GM18870 (cell line): ENCODE results near the gene FOXS1.
"Not testable (repeated sequence)": the region's sequence is repeated elsewhere in the genome, so short reads cannot be mapped to it uniquely, and the experiment has no call there.

Experiments used
- ATAC-seq: cut with Tn5 transposase; IDR thresholded peaks from one replicate; pipeline ENCODE4 v1.9.1; 2021; ENCODE audit warnings: moderate library complexity; ENCODE audit not compliant: unreplicated experiment

FOXS1 gene

DNA sequence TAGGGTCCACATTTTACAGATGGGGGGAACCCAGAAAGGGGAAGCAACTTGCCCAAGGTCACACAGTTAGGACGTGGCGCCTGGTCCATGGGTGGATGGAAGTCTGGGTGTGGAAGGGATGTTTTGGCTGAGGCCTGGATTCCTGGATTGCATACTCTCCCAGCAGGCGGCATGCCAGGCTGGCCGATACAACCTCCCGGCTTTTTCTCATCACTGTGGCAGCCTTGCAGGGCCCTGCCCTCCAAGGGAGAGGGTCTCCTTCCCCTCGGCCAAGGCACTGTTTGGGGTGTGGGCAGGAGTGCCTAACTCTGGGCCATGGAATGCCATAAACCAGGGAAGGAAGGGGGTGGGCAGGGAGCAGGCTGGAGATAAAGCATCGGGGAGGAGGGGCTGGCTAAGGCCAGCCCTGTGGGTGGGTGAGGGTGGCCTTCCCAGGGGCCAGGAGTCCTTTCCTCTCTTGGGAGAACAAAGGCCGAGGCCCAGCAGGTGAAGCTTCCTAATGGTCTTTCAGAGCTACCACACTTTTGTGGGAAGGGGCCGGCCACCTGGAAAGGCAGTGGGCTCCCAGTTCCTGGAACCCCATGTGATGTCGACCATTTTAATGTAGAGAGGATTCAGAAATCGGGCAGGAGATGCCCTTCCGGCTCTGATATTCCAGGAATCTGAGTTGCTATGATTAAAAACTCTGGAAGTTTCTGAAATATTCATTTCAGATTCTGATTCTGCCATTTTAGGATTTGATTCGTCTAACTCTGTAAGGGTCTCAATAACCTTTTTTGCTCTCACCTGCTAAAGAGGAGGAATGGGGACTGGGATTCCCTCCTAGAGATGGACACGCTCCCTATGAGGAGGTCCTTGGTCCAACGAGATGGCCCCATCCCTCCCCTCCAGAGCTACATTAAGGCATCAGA lies 4.2 kb downstream of the FOXS1 start:
- ATAC-seq, result no peak

- ATAC-seq, result no peak
Observed at GRCh38 chr20:31839782-31840487, 5.5 kb downstream of the FOXS1 start.

DNA sequence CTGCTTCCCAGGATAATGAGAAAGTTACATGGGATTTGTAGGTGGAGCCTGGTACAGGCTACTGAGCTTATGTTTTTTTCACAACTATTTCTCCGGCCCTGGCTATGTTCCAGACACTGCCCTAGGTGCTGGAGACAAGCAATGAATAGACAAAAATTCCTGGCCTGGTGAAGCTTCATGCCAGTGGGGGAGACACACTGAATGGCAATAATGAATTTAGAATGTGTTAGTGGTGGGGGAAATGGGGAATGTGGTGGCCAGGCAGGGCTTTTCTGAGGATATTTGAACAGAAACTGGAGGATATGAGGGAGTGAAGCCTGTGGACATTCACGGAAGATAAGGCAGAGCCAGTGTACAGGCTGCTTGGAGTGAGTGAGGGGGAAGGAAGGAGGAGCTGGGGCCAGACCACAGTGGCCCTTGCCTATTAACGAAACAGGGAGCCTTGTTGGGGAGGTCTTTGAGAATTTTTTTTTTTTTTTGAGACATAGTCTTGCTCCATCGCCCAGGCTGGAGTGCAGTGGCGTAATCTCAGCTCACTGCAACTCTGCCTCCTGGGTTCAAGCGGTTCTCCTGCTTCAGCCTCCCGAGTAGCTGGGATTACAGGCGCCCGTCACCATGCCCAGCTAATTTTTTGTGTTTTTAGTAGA lies 6.6 kb downstream of the FOXS1 start:
- ATAC-seq, result no peak

DNA sequence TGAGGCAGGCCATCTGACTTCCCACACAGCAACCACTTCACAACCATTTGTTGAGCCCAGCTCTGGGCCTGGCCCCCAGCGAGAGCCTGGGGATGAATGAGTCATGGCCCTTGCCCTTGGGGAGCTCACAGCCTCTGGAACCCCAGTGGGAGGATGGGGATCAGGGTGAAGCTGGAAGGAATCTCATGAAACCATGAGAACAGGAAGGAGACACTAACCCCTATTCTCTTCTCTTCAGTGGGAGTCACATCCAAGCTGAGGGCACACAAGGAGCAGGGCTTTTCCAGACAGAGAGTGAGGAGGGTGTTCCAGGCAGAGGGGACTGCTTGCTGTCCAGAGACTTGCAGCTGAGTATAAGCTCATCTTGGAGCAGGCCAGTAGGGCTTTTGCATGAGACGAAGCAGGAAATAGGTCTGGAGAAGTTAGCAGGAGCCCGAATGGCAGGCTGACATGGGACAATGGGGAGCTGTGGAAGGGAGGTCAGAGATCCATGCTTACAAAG lies 7.5 kb downstream of the FOXS1 start:
- ATAC-seq, result no peak

GRCh38 chr20:31836853-31837608 lies 8.4 kb downstream of the FOXS1 start:
- ATAC-seq, result no peak

DNA sequence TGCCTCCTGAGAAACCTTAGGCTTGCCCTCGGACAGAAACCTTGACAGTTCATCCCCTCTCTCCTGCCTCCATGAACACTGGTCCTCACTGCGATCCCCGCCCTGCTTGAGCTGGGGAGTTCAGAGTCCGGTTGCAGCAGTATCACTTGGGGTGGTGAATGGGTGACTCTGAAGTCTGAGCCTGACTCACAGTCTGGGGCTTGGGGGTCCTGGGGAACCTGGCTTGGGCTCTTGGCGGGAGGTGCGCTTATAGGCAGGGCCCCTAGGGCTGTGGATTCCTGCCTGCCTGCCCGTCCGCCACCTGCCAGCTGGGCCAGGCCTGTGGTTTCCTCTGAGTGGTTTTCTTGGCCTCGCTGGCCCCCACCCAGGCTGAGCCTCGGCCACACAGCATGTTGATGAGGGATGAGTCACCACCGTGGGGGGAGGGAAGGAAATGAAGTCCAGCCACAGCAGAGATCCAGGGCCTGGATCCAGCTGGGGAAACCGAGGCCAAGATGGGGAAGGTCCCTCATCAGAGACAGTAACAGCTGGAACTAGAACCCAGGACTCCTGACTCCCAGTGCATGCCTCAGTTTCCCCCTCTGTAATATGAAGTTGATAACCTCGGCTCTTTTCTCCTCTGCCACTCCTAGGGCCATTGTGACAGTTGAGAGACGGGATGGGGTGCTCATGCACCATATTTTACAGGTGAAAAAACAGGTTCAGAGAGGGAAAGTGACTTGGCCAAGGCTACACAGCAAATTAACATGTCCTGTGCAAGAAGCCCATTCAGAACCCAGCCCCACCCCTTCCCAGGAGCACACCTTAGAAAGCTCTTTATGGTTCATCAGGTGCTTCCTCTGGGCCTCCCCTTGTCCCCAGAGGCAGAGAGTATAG lies 9.2 kb downstream of the FOXS1 start:
- ATAC-seq, result peak; percentile 48

DNA sequence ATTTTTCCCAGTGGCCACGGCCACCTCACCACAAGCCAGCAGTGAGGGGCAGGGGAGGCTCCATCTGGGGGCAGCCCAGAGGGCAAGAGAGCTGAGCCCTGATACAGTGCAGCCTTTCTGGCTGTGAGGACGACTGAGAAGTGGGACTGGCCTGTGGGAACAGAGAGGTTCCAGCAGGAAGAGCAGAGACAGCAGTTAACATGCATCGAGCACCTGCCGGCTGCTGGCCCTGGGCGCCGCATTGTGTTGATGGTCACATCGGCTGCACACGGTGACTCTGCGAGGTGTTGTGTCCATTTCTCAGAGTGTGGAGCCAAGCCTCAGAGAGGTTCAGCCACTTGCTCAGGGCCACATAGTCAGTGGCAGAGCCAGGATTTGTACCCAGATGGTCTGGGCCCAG lies 9.8 kb downstream of the FOXS1 start:
- no peak for ATAC-seq

DNA sequence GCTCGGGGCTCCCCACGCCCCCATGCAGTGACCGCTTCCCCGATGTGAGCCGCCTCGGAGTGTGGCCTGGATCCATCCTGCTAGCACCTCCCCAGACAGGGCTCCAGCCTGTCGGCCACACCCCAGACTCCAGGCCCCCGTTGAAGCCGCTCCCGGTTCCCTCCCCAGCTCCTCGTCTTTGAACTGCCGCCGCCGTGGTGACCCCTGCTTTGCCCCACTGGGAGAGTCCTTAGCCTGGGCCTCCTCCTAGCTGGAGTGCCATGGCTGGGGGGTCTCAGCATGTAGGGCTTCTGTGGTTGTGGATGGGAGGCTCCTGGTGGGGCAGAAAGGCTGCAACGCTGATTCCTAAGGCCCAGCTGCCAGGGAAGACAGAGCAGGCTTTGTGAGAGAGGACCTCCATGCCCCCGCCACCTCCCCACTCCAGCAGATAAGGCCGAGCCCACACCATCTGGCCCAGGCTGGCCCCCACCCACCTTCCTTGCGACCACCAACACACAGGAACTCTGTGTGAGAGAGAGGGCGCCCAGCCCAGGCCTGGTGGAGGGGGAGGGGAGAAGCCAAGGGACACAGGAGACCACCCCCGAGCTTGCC lies 11.4 kb downstream of the FOXS1 start:
- no peak for ATAC-seq

DNA sequence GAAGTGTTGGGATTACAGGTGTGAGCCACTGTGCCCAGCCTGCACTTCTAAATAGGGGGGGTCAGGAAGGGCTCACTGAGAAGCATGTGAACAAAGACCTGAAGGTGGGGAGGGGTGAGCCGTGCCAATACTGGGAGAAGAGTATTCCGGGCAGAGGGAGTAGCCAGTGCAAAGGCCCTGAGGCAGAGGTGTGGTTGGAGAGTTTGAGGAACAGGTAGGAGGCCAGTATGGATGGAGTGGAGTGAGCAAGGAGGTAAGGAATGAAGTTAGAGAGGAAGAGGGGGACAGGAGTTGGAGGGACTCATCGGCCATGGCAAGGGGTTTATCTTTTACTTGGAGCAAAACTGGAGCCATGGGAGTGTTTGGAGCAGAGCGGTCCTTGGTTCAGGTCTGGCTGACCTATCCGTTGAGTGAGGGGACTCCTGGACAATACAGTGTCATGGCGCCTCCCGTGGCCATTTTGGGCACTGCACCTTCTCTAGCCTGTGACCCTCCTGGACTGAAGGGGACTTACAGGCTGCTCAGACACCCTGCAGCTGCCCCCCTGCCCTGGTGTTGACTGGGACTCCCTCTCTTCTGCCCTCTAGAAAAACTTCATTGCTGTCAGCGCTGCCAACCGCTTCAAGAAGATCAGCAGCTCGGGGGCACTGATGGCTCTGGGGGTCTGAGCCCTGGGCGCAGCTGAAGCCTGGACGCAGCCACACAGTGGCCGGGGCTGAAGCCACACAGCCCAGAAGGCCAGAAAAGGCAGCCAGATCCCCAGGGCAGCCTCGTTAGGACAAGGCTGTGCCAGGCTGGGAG lies 12.1 kb downstream of the FOXS1 start:
- ATAC-seq, result no peak

DNA sequence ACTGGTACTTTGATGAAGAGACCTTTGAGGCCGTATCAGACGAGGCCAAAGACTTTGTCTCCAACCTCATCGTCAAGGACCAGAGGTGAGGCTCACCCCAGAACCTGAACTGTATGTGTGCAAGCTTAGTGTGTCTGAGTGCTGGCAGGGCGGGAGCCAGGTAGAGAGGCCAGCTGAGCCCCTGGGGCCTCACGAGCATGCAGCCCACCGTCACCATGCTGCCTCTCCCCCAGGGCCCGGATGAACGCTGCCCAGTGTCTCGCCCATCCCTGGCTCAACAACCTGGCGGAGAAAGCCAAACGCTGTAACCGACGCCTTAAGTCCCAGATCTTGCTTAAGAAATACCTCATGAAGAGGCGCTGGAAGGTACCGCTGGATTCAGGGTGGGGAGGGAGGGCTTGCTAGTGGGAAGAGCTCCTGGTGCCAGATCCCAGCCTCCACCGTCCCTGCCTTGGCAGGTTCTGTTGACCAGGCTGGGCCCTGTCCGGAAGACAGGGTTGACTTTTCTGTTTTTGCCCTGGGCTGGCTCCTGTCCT lies 13.6 kb downstream of the FOXS1 start:
- no peak for ATAC-seq

GRCh38 chr20:31831211-31831610 lies 14.2 kb downstream of the FOXS1 start:
- ATAC-seq, result no peak

DNA sequence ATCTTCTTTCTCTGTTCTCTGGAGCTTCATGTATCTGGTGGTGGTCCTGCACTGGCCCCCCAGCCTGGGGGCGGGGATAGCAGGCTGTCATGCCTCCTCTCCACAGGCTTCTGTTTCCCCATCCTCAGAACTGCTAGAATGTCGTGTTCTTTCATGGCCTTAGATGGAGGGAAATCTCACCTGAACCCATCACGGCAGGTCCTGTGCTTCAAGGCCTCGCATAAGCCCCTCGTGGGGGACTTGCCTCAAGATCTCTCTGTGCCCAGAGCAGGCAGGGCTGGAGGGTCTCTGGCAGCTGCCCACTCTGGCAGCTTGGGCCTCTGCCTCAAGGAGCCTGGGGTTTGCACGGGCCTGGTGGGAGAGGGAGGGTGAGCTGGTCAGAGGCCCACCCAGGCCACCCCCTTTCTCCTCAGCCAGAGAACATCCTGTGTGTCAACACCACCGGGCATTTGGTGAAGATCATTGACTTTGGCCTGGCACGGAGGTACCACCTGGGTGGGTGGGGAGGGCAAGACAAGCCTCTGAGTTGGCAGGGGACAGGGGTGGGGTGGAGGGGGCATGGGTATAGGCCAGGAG lies 14.9 kb downstream of the FOXS1 start:
- ATAC-seq, result no peak

DNA sequence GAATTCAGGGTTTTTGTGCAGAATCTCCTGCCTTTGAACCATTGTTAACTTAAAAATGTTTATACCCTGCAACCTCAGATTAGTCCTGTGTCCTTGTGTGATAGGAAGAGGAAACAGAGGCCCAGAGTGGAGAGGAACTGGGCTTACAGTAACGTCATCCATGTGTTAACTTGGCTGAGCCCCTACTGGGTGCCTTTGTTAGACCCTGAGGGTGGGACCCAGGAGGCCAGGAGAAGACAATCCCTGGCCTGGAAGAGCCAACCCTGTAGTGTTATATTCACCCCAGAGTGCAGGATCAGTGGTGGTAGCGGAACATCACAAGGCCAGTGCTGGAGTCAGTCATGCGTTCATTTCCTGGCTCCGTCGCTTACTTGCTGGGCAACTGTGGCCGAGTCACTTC lies 15.7 kb downstream of the FOXS1 start:
- ATAC-seq, result no peak

- ATAC-seq, result not testable (repeated sequence)
Observed at GRCh38 chr20:31828016-31828415, 17.4 kb downstream of the FOXS1 start.

GRCh38 chr20:31827059-31827458 lies 18.3 kb downstream of the FOXS1 start:
- no peak for ATAC-seq

DNA sequence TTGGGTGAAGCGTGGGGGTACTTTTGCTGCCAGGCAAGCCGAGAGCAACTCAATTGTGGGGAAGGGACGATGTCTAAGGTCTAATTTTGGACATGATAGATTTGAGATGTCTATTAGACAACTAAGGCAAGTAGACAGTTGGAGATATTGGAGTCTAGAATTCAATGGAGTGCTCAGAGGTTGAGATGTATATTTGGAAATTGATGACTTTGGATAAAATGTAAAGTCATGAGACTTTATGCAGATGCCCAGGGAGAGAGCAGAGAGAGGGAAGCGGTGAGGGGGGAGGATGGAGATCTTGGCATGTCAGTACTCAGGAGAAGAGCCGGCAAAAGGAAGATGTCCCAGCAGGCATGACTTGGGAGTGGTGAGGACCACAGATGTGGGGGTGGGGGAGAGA lies 19.3 kb downstream of the FOXS1 start:
- no peak for ATAC-seq

- no peak for ATAC-seq
Observed at GRCh38 chr20:31824554-31825313, 20.7 kb downstream of the FOXS1 start.
